K562 (cell line): ENCODE measurements around the gene LIX1L. TPM values are rescaled to one million over a fixed set of nuclear protein-coding genes. Genes with fewer than 3 reads are reported as not detected.

Experiments used
- ATAC-seq: fragments of 200-7000 bp; cut with Tn5 transposase; 3 replicates; pipeline ENCODE4 v1.9.1; 2020; ENCODE audit warnings: moderate library complexity
- BruUV-seq: library from RNA; stranded (reverse); fragments of 400-500 nt; replicated peaks from 2 replicates; lab custom pipeline; 2021; lab: Mats Ljungman, UMichigan
- CTCF ChIA-PET: fragments of 300-600 bp; formaldehyde crosslinking; extraction: SDS; loops from one replicate; lab custom pipeline; 2021; ENCODE audit warnings: low intra/inter-chr PET ratio; lab: Yijun Ruan, JAX
- POLR2A ChIA-PET: fragments of 300-600, 350-650 bp; sonication (Branson Sonifier 250); formaldehyde crosslinking; extraction: SDS; loops from one replicate; lab custom pipeline; 2021; ENCODE audit warnings: antibody characterized with exemption, inconsistent platforms; lab: Yijun Ruan, JAX
- DNase-seq, 4 experiments: peaks; one replicate each; pipeline versions ENCODE4 v3.0.0 to v3.0.0-alpha.2; 2011 to 2018; ENCODE audit warnings: low spot score in 3 of 4, mixed read lengths in 3 of 4; ENCODE audit errors: extremely low read depth in 1 of 4
- FAIRE-seq: peaks from 2 replicates; lab custom pipeline; 2011; peaks lifted over from hg19 to GRCh38; lab: Jason Lieb, UNC
- H2AFZ ChIP-seq: 2 replicates; pipeline ENCODE4 v1.6.0; 2011; ENCODE audit warnings: low read depth, low read length, control low read depth, inconsistent platforms
- H3K27ac ChIP-seq: fragments of 200-600 bp; 3 replicates; pipeline ENCODE4 v1.8.0; 2011; ENCODE audit warnings: low read depth, mild to moderate bottlenecking, control low read depth, inconsistent platforms, low read length, moderate library complexity, mixed read lengths; ENCODE audit errors: extremely low read depth
- H3K27me3 ChIP-seq, 2 experiments: fragments of 300-600 bp in 1 of 2; 2 replicates in 1 of 2; 3 replicates in 1 of 2; pipeline versions ENCODE4 v1.6.0 to v1.8.0; 2011; ENCODE audit warnings: inconsistent platforms in 2 of 2, low read length in 2 of 2, mild to moderate bottlenecking in 1 of 2, mixed read lengths in 1 of 2, moderate library complexity in 1 of 2; ENCODE audit not compliant: control insufficient read depth in 2 of 2, insufficient read depth in 2 of 2
- H3K36me3 ChIP-seq: fragments of 300-600 bp; 3 replicates; pipeline ENCODE4 v1.8.0; 2011; ENCODE audit warnings: mild to moderate bottlenecking, low read length, inconsistent platforms; ENCODE audit not compliant: control insufficient read depth, insufficient read depth
- H3K4me1 ChIP-seq, 2 experiments: fragments of 200-600 bp in 1 of 2; replicated peaks in 1 of 2; 2 replicates in 1 of 2; 3 replicates in 1 of 2; pipeline versions ENCODE4 v1.5.1 to v1.8.0; 2011; ENCODE audit warnings: inconsistent platforms in 2 of 2, low read length in 2 of 2, mild to moderate bottlenecking in 1 of 2, mixed read lengths in 1 of 2, moderate library complexity in 1 of 2; ENCODE audit not compliant: control insufficient read depth in 2 of 2, insufficient read depth in 2 of 2
- H3K4me2 ChIP-seq: 2 replicates; pipeline ENCODE4 v1.6.1; 2011; ENCODE audit warnings: low read length, control low read depth, inconsistent platforms, mixed read lengths; ENCODE audit not compliant: insufficient read depth
- H3K4me3 ChIP-seq: fragments of 200-600 bp; sonication (generic), shearing (Covaris generic); 2 replicates; pipeline ENCODE4 v1.5.1; 2016; ENCODE audit warnings: control low read depth, inconsistent platforms
- H3K79me2 ChIP-seq: fragments of 200-600 bp; 3 replicates; pipeline ENCODE4 v1.8.0; 2011; ENCODE audit warnings: low read length, inconsistent platforms; ENCODE audit not compliant: control insufficient read depth, insufficient read depth
- H3K9ac ChIP-seq, 2 experiments: 2 replicates each; pipeline versions ENCODE4 v1.6.0 to v1.6.1; 2011; ENCODE audit warnings: low read depth in 2 of 2, low read length in 2 of 2, control low read depth in 1 of 2, inconsistent platforms in 1 of 2, mild to moderate bottlenecking in 1 of 2, mixed read lengths in 1 of 2; ENCODE audit not compliant: insufficient read depth in 1 of 2
- H3K9me1 ChIP-seq: one replicate; pipeline ENCODE4 v1.6.0; 2011; ENCODE audit warnings: inconsistent platforms, mild to moderate bottlenecking, low read length, moderate library complexity; ENCODE audit not compliant: control insufficient read depth, insufficient read depth
- H3K9me3 ChIP-seq: replicated peaks from 2 replicates; pipeline ENCODE4 v1.5.1; 2011; ENCODE audit warnings: low read depth, low read length, inconsistent platforms; ENCODE audit not compliant: control insufficient read depth, insufficient read depth
- H4K20me1 ChIP-seq: replicated peaks from 2 replicates; pipeline ENCODE4 v1.6.1; 2011; ENCODE audit warnings: low read length, inconsistent platforms, mixed read lengths; ENCODE audit not compliant: control insufficient read depth, insufficient read depth
- ATF1 ChIP-seq, 2 experiments: fragments of 450-650 bp in 1 of 2; IDR thresholded peaks; 2 replicates each; pipeline ENCODE4 v1.6.1; 2016; ENCODE audit warnings: missing compliant biosample characterization in 1 of 2, missing genetic modification characterization in 1 of 2
- CBX8 ChIP-seq: fragments of 200-600 bp; sonication (generic); IDR thresholded peaks from 2 replicates; pipeline ENCODE4 v1.6.1; 2012; ENCODE audit warnings: borderline replicate concordance, mixed run types, low read depth, mild to moderate bottlenecking, moderate library complexity, mixed read lengths, low read length, control low read depth, inconsistent platforms; ENCODE audit not compliant: poor library complexity, severe bottlenecking; ENCODE audit errors: extremely low read depth
- MBD1 ChIP-seq: fragments of 250-450 bp; sonication (Bioruptor Pico); IDR thresholded peaks from 2 replicates; pipeline ENCODE4 v1.8.0; 2022; ENCODE audit warnings: inconsistent platforms
- MCM7 ChIP-seq, 2 experiments: fragments of 450-650 bp; IDR thresholded peaks; 2 replicates each; pipeline ENCODE4 v1.6.1; 2016 to 2018
- SMARCB1 ChIP-seq: IDR thresholded peaks from 2 replicates; pipeline ENCODE4 v1.6.1; 2011; ENCODE audit warnings: improper control_type of control experiment, low read depth; ENCODE audit not compliant: insufficient read length
- ZNF239 ChIP-seq: fragments of 250-450 bp; sonication (Bioruptor Pico); IDR thresholded peaks from 2 replicates; pipeline ENCODE4 v1.4.0; 2020; ENCODE audit warnings: mild to moderate bottlenecking
- ZNF324 ChIP-seq: fragments of 250-450 bp; sonication (Bioruptor Pico); IDR thresholded peaks from 2 replicates; pipeline ENCODE4 v1.4.0; 2020; ENCODE audit warnings: mild to moderate bottlenecking
- WGBS: fragments of 100-300 bp; shearing (Covaris generic); methylation state at CpG from one replicate; pipeline ENCODE4 v1.1.6; 2016; ENCODE audit warnings: low coverage, mixed read lengths; ENCODE audit not compliant: insufficient coverage; ENCODE audit errors: missing lambda C conversion rate; 5-methylcytosine and 5-hydroxymethylcytosine counted together
- in situ Hi-C: fragments of 300-500 bp; cut with MboI; formaldehyde crosslinking; loops from 4 replicates; pipeline ENCODE4 v1.15.0; 2018; ENCODE audit warnings: inconsistent platforms, mixed read lengths
- intact Hi-C: fragments of 100-400 bp; cut with micrococcal nuclease; formaldehyde crosslinking; loops from 2 replicates; pipeline ENCODE4 v1.14.2; 2022
- polyA plus RNA-seq, 8 experiments: library from polyadenylated mRNA; depleted of rRNA in 4 of 8; stranded (reverse) in 5 of 8; unstranded in 3 of 8; fragments of >200 nt; fragmentation: Nextera tagmentation in 2 of 8; fragmentation: Illumina TruSeq in 1 of 8; extraction: Ambion mirVana in 2 of 8; extraction: Trizol in 1 of 8; gene quantifications; 2 replicates each; pipeline versions ENCODE4 v1.2.1 to v1.2.3, GENCODE V29; 2011 to 2014; ENCODE audit warnings: inconsistent platforms in 1 of 8, missing spikeins in 1 of 8
- total RNA-seq, 7 experiments: library from RNA; depleted of rRNA in 6 of 7; stranded (reverse); fragments of >200 nt in 6 of 7; fragmentation: Illumina TruSeq in 2 of 7; extraction: Trizol in 2 of 7; gene quantifications; 2 replicates each; pipeline versions ENCODE4 v1.2.1 to v1.2.3, GENCODE V29; 2011 to 2021; ENCODE audit warnings: low replicate concordance in 1 of 7
- TF ChIP-seq, protein P1 (sequence below): sonication (generic); formaldehyde crosslinking; IDR thresholded peaks from 2 replicates; pipeline ENCODE4 v1.8.0; 2023; ENCODE audit warnings: mild to moderate bottlenecking, missing genetic modification reagents
- TF ChIP-seq, protein P2 (sequence below): fragments of 450-650 bp; formaldehyde crosslinking; IDR thresholded peaks from 2 replicates; pipeline ENCODE4 v1.4.0; 2020; ENCODE audit warnings: mild to moderate bottlenecking, mixed read lengths

The LIX1L gene
- total and polyA plus RNA-seq, 9 of the 15 experiments (the other 6 are each of a cell fraction or from before 2014, with no cell fraction given) = 4.6 to 26.5 (median 12.5) TPM

- TF ChIP-seq, protein P1, sequence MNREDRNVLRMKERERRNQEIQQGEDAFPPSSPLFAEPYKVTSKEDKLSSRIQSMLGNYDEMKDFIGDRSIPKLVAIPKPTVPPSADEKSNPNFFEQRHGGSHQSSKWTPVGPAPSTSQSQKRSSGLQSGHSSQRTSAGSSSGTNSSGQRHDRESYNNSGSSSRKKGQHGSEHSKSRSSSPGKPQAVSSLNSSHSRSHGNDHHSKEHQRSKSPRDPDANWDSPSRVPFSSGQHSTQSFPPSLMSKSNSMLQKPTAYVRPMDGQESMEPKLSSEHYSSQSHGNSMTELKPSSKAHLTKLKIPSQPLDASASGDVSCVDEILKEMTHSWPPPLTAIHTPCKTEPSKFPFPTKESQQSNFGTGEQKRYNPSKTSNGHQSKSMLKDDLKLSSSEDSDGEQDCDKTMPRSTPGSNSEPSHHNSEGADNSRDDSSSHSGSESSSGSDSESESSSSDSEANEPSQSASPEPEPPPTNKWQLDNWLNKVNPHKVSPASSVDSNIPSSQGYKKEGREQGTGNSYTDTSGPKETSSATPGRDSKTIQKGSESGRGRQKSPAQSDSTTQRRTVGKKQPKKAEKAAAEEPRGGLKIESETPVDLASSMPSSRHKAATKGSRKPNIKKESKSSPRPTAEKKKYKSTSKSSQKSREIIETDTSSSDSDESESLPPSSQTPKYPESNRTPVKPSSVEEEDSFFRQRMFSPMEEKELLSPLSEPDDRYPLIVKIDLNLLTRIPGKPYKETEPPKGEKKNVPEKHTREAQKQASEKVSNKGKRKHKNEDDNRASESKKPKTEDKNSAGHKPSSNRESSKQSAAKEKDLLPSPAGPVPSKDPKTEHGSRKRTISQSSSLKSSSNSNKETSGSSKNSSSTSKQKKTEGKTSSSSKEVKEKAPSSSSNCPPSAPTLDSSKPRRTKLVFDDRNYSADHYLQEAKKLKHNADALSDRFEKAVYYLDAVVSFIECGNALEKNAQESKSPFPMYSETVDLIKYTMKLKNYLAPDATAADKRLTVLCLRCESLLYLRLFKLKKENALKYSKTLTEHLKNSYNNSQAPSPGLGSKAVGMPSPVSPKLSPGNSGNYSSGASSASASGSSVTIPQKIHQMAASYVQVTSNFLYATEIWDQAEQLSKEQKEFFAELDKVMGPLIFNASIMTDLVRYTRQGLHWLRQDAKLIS (CRISPR knock-in tag) = no peak
Observed at GRCh38 chr1:145891143-145891542, 66.7 kb downstream of the LIX1L start (continued).

DNA sequence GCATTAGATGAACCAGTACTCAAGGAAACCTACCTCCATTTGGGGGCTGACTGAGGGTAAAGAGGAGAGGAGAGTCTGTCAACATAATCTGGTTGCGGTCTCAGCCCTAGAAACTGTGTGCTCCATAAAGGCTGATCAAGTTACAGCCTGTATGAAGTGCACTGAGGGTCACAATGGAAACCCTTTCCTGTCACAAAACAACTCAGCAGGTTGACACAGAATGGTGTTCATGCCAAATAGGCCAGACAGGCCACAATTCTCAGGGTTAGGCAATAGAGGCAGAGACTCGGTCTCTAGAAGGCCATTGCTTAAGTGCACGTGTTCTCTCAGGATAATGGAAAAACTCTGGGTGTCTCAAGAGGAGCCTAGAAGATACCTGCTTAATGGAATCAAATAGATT, 68.1 kb downstream of the LIX1L start:
- H3K4me1 ChIP-seq = peaks cover 28 to 29% of the 10 kb centered on the region in 2 experiments
- CTCF ChIA-PET = interaction anchor here (0.6 kb wide), 1 partner anchor 117 kb away, joined by 4 read pairs; no protein-coding TSS in a partner anchor

More for the DNA sequence above, 68.1 kb downstream of the LIX1L start:
- in situ Hi-C loops = no loop called here
- WGBS = 84% methylated on average over 3 of the region's 3 CpGs
- ATAC-seq (no peak), FAIRE-seq (no peak), DNase-seq (no peak)
- BruUV-seq = no TSS peak
- H3K9me3 ChIP-seq = no peaks in the 10 kb centered on the region
- no peak overlapping the region for H3K4me3 ChIP-seq
- no peaks in the 10 kb centered on the region for H3K36me3 ChIP-seq
- no peaks in the 10 kb centered on the region for H4K20me1 ChIP-seq
- H3K27me3 ChIP-seq = peaks cover 5 to 8% of the 10 kb centered on the region in 2 experiments; a peak in 4 of 5 replicates
- TF ChIP-seq, protein P2, sequence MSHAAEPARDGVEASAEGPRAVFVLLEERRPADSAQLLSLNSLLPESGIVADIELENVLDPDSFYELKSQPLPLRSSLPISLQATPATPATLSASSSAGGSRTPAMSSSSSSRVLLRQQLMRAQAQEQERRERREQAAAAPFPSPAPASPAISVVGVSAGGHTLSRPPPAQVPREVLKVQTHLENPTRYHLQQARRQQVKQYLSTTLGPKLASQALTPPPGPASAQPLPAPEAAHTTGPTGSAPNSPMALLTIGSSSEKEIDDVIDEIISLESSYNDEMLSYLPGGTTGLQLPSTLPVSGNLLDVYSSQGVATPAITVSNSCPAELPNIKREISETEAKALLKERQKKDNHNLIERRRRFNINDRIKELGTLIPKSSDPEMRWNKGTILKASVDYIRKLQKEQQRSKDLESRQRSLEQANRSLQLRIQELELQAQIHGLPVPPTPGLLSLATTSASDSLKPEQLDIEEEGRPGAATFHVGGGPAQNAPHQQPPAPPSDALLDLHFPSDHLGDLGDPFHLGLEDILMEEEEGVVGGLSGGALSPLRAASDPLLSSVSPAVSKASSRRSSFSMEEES (CRISPR knock-in tag) = no peak
- TF ChIP-seq ATF1 (CRISPR knock-in tag; IDR thresholded peaks at IDR 0.05) (no peak), ATF1 (tag; IDR thresholded peaks at IDR 0.05) (no peak), ZNF324 (no peak), ZNF239 (CRISPR knock-in tag) (no peak), MBD1 (CRISPR knock-in tag) (no peak), CBX8 (no peak), SMARCB1 (no peak), MCM7 (IDR thresholded peaks at IDR 0.05) (no peak)
- no peak overlapping the region for H3K4me2 ChIP-seq
- H3K9ac ChIP-seq = no peak overlapping the region
- H2AFZ ChIP-seq = no peak overlapping the region
- H3K27ac ChIP-seq = no peak overlapping the region
- POLR2A ChIA-PET = interaction anchor here (0.6 kb wide), 1 partner anchor 63 kb away, joined by 3 read pairs; no protein-coding TSS in a partner anchor
- intact Hi-C loops = no loop called here
- H3K9me1 ChIP-seq = no peaks in the 10 kb centered on the region
- no peaks in the 10 kb centered on the region for H3K79me2 ChIP-seq
